Measurements from ENCODE around the gene MIOX.
"Not testable (repeated sequence)": the region's sequence is repeated elsewhere in the genome, so short reads cannot be mapped to it uniquely, and the experiment has no call there.

The MIOX gene

DNA sequence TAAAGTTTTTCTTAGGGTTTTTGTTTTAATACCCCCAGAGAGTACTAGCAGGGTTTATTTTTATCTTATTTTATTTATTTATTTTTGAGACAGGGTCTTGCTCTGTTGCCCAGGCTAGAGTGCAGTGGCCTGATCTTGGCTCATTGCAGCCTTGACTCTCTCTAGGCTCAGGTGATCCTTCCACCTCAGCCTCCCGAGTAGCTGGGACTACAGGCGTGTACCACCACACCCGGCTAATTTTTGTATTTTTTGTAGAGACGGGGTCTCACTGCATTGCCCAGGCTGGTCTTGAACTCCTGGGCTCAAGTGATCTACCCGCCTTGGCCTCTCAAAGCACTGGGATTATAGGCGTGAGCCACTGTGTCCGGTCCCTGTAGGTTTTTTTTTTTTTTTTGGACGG lies 33.5 kb downstream of the MIOX start:
- DNase-seq, result not testable (repeated sequence)

DNA sequence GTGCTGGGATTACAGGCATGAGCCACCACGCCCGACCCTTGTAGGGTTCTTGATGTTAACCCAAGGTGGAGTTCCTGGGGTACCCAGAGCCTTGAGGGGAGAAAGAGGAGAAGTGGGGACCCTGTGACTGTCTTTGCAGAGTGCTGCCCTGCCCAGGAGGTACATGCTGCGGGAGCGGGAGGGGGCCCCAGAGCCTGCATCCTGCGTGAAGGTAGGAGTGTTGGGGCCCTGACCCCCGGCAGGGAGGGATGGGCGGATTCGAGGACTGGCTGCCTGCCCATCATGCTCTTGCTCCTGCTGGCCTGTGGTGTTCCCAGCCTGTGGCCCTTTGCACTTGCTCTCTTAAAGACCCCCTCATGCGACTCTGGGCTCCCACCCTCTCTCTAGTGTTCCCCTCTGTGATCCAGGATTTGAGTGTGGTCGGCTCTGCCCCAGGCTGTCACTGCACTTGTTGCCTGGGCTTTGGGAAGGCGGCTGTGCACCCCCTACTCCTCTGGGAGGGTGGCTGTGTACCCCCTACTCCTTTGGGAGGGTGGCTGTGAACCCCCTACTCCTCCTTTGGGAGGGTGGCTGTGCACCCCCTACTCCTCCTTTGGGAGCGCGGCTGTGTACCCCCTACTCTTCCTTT lies 34.3 kb downstream of the MIOX start:
- no peak for DNase-seq

DNA sequence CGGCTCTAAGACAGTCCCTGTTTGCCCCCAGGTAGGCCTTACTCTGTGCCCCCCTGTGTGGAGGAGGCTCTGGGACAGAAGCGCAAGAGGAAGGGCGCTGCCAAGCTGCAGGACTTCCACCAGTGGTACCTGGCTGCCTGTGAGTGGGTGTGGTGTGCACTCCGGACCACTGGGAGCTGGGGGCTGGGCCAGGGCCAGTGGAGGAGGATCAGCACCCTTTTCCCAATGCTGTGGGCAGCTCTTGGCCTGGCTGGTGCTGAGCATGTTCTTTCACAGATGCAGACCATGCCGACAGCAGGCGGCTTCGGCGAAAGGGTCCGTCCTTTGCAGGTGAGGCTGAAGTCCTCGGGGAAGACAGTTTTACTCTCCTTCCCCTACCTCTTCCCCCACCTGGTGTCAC lies 35.1 kb downstream of the MIOX start:
- DNase-seq, result no peak

DNA sequence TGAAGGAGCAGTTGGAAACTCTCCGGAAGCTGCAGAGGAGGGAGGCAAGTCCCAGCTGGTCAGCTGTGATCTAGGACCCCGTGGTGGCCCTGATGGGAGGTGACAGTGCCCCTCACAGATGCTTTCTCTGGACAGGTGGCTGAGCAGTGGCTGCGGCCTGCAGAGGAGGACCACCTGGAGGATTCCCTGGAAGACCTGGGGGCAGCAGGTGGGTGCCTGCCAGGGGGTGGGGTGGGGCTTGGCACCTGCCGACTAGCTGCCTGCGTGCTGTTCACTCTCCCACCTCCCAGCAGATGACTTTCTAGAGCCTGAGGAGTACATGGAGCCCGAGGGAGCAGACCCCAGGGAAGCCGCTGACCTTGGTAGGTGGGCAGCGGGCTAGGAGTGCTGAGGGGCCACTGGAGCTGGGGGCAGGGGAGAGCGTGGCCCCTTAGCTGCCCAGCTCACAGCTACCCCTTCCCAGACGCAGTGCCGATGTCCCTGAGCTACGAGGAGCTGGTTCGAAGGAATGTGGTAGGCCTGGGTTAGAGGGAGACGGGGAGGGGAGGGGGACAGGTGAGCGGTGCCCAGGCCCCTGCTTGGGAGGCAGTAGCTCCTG lies 35.6 kb downstream of the MIOX start:
- DNase-seq, result no peak

DNA sequence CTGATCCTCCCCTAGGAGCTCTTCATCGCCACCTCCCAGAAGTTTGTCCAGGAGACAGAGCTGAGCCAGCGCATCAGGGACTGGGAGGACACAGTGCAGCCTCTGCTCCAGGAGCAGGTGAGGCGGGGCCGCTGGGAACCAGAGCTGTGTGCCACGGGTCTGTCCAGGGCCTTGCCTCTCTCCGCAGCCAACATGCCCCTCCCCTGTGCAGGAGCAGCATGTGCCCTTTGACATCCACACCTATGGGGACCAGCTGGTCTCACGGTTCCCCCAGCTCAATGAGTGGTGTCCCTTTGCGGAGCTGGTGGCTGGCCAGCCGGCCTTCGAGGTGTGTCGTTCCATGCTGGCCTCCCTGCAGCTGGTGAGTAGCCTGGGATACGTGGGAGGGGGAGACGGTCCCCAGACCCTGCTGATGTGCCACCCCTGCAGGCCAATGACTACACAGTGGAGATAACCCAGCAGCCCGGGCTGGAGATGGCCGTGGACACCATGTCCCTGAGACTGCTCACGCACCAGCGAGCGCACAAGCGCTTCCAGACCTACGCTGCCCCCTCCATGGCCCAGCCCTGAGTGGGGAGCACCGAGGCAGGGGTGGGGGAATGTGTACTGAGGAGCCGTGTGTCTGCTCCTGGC lies 36.3 kb downstream of the MIOX start:
- DNase-seq, result no peak

DNA sequence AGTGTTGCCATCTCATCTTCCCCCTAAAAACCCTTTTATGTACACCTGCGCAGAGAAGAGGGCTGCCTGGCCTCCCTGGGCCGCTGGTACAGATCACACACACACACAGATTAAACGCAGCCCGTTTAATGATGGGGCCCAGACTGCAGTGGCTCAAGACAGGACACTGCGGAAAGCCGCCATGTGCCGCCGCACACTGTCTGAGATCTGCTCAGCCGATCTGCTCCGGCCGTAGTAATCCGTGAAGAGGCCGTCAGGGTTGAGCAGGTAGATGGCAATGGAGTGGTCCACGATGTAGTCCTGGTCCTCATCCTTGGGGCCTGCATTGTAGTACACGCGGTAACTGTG lies 36.8 kb downstream of the MIOX start:
- DNase-seq, result no peak

DNA sequence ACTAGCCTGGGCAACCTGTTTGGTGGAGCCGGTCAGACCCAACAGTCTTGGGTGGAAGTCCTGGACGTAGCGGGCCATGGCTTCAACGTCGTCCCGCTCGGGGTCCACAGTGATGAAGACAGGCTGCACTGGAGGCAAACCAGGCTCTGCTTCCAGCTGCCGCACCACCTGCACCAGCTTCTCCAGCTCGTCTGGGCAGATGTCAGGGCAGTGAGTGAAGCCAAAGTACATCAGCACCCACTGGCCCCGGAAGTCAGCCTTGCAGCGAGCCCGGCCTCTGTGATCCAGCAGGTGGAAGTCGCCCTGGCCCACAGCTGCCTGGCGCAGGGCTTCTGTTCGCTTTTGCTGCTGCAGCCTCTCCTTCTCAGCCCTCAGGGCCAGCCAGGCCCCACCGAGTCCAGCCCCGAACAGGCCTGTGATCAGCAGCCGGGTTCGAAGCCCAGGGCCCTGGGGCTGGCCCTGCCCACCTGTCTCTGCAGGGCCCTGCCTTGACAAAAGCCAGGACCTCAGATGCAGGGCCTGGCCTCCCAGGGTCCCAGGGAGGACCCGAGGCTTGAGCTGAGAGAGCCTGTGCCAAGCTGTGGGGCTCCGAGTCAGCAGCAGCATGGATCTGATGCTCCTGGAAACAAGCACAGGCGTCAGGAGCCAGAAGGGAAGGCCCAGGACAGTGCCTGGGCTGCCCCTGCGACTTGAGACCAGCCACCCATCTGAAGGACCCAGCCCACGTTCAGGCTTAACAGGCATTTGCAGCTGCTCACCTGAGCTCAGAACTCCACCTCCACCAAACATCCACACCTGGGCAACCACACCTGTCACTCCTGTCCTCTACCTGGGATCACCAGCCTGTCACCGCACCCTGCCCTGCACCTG lies 37.4 kb downstream of the MIOX start:
- DNase-seq, result no peak

DNA sequence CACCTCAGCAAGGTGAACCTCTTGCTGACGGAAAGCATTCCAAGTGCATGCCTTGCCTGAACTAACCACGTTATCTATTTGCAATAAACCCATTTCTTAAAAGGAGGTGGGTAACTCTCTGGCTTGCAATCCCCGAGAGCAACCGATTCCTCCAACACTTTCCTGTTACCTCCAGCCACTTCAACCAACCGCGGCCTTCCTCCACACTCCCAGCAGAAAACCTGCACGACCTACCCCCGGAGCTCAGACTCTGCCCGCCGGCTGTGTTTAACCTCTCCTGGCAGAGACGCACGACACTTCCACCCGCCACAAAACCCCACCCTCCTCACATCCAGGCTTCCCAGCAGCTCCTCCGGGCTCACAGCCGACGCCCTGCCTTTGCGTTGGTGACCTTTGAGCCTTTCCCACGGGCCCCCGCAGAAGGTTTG lies 38.0 kb downstream of the MIOX start:
- DNase-seq, result no peak

DNA sequence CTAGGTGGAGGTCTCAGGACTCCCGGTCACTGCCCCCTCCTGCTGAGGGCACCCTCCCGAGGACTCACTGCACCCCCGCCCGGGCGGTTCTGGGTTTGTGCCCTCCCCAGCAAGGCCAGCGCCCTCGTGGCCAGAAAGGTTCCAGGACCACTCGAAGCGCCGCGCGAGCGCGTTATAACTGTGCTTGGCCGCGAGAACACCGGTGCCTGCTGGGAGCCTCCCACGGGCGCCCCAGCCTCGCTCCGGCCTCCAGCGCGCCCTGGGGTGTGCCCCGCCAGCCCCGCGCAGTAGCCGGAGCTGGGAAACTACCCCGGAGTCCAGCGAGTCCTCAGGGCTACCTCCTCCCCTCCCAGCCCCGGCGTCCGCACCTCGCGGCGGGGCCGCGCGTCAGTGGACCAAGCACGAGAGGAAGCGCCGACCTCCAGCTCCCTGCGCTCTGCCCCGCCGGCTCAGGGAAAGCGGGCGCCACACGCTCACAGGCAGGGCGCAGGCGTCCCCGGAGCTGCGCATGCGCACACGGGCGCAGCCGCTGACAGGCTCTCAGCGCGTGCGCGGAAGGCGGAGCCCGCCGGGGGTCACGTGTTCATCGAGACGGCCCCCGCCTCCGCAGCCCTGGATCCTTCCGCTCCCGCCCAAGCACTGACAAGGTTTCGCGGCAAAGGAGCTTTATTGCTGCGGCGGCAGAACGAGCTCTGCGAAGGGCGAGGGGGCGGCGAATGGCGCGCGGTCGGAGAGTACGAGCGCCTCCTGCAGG lies 38.6 kb downstream of the MIOX start, which contains the start of gene SCO2:
Gene SCO2 (minus strand): TSS at position 495 of the 754 bp plus-strand sequence. CDS start 1,187 bp downstream, outside the sequence.
- peak; percentile 97 for DNase-seq

DNA sequence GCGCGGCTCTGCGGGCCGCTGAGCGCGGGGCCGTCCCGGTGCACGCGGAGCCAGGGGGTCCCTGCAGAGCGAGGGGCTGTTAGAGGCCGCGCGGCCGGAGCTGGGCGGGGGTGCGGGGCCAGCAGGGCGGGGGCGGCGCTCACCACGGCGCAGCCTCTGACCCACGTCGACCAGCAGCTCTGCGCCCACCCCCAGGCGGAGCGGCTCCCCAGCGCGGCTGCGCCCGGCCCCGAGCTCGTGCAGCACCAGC lies 39.1 kb downstream of the MIOX start:
- DNase-seq, result no peak

DNA sequence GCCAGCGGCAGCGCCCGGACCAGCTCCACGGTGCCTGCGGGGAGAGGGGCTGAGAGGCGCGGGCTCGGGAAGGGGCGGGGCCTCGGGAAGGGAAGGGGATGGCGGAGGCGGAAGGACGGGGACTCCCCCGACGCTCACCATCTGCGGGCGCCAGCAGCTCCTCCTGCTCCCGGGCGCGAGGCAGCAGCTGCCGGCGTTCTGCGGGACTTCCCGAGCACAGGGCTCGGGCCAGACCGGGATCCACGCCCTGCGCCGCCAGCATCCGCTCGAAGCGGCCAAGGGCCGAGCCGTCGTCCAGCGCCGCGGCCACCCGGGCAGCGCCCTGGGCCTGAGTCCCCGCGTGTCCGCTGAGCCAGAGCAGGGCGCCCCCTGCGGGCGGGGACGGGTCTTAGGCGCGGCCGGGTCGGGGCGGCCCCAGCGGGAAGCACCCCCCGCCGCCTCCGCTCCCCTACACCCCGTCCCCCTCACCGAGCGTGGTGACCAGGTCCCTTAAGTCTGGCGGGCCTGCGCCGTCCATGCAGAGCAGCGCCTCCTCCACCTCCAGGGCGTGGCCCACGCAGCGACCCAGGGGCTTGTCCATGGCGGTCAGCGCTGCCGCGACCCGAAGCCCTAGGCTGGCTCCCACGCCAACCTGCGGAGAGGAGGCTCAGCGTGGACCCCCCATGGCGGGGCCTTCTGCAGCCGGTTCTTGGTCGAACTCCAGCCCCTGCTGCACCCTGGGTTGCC lies 39.6 kb downstream of the MIOX start:
- DNase-seq, result peak; percentile 72

DNA sequence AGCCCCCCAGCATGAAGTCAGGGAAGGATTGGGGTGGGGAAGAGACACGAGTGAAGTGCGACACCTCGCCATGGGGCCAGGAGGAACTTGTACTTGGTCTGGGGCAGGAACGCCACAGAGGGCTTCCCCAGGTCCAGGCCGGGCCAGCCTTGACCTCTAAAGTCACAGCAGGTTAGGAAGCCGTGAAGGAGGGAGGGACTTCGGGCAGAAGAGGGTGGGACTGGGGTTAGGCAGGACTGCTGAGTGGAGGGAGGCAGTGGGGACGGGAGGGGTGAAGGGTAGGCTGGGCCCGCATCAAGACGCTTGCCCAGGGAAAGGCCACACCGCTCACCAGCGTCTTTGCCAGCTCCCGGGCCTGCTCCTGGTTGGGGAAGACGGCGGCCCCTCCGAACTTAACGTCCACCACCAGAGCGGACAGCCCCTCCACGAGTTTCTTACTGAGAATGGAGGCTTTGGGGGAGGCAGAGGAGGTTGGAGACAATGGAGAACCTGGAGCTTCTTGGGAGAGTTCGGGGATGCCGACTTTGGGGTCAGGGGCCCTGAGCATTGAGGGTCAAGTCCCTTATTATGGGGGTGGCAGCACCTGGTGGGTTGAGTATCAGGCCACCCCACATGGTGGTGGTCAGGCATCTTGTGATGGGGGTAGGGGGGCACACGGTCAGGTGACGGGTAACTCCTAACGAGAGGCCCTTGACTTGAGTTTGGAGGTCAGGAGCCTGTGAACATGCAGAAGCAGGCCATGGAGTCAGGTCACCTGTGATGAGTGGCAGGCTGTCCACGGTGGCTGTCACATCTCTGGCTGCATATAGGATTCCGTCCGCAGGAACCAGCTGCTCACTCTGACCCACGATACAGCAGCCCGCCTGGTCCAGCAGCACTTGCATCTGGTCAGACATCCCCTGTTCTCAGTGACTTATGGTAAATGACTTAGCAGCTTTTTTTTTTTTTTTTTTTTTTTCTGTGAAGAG lies 40.5 kb downstream of the MIOX start:
- no peak for DNase-seq

DNA sequence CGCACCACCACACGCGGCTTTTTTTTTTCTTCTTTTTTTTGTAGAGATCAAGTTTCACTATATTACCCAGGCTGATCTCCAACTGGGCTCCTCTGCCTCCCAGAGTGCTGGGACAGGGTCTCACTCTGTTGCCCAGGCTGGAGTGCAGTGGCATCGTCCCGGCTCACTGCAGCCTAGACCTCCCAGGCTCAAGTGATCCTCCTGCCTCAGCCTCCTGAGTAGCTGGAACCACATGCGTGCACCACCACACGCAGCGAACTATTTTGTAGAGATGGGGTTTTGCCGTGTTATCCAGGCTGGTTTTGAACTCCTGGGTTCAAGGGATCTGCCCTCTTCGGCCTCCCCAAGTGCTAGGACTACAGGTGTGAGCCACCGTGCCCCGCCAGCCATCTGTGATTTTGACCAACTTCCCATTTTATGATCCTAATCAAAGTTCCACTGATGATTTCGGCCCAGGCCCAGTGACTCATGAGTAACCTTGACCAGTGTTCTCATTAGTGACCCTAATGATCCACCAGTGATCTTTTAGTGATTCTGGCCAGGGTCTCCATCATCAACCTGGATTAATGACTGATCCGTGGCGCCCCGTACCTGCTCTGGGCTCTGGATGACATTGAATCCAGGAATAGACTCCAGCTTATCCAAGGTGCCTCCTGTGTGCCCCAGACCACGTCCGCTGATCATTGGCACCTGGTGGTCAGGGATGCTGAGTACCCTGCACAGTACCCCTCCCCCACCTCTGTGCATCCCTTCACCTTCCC lies 41.4 kb downstream of the MIOX start:
- DNase-seq, result no peak

DNA sequence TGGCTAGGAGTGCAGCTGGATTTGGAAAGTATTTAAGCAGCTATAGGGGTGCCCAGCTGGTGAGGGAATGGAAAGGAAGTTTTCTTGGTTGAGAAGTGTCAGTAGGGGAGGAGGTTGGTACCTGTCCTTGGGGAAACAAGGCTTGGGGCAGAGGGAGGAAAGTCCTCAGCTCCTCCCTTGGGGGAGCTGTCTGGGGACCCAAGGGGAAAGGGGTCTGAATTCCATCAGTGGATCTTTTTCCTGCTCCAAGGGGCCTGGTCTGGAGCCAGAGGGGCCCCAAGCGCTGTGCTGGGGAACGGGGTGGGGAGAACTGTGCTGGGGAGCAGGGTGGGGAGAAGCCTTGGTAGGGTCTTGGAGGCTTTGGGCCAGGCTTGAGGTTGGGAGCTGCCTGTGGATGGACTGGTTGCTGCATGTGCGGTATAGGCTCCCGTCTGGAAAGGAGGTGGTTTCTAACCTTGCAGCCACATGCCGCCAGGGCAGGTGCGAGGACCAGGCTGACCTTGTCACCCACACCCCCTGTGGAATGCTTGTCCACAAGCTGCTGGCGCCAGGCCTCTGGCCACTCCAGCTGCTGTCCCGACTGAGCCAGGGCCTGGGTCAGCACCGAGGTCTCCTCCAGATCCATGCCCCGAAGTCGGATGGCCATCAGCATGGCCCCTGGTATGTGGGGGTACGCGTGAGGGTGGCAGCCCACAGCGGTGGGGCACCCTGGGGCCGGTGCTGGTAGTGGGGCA lies 42.2 kb downstream of the MIOX start:
- DNase-seq, result no peak

DNA sequence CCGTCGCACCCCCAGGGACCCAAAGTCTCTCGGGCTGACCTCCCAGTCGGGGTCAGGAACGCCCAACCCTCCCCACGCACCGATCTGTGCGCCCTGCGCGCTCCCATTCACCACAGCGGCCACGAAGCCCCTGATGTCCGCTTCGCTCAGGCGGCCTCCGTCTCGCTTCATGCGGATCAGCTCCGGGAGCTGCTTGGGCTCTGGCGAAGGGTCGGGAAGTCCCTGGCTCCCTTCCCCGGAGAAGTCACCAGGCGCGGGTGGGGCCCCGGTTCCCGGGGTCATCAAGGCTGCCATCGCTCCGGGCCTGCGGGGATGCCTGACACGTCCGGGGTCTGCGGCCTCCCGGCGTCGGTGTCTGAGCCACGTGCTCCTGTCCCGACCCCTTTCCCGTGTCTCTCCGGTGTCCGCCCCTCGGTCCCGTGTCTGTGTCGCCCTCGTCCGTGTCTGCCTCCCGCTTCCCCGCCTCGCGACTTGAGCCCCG lies 42.8 kb downstream of the MIOX start:
- DNase-seq, result no peak

DNA sequence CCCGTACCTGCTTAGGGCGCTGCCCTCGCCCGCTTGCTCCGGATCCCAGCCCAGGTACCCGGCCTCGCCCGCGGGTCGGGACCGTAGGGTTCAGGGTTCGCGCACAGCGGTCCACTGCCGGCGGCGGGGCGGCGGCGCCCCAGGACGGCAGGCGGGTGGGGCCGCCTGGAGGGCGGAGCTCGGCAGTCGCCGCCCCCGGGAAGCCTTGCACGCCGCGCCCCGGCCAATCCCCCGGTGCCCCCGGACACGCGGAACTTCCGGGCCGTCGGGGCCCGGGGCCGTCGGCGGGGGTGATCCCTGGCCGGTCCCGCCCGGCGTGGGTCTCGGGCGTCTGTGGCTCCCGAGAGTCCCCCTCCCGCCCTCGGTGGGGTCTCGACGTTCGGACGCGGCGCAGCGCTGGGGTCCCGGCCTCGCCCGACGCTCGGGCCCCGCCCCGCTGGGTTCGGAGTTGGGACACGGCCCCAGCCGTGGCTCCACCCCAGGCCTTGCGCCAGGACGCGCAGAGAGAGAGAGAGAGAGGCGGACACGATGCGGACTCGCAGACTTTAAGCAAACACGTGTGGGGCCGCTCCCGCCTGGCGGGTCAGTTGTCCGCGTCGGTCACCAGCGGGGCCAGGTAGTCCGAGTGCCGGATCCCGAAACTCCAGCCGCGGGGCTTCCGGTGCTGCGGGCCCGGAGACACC lies 43.4 kb downstream of the MIOX start, which contains the start of gene TYMP:
Gene TYMP (minus strand): TSS at position 116 of the 683 bp plus-strand sequence. CDS start 303 bp downstream, outside the sequence.
- peak; percentile 58 for DNase-seq

DNA sequence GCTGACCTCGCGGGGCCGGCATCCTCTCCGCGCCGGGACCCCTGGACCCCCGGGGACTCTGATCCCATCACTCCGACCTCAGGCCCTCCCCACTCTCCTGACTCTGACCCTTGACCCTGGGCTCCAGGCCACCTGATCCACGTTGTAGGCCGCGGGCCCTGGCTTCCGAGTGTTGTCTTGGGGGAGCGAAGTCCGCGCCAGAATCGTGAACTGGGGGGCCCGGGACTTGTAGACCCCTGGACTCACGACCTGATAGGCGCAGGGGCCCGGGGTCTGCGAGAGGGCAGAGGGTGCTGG lies 43.9 kb downstream of the MIOX start:
- DNase-seq, result no peak

DNA sequence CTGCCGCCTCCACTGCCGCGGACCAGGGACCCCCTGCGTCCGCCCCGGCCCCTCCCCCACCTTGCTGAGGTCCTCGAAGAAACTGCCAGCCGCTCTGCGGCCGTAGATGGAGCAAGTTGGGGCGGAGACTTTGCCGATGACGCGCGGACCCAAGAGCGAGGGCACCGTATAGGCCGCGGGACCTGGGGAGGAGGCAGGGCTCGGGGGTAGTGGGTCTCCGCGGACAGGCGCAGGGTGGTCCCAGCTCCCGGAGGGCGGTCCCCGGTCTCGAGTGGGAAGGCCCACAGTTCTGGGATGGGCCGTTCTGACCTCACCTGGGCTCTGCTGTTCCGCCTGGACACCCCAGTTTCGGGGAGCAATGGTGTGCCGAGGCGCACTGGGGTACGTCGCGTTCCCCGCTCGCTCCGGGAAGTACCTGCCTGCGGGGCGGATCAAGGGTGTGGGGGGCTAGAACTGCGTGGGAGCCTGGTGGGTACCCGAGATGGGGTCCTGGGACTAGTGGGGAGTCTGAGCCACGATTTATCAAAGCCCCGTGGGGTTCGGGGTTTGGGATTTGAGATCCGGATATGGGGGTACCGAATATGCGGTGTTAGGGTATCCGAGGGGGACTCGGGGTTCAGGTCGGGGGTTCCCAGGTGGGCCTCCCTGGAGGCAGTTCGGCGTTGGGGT lies 44.4 kb downstream of the MIOX start:
- DNase-seq, result peak; percentile 69
